ENCODE data around the gene AFG1L.

- TF ChIP-seq SMAD3 (CRISPR knock-in tag; IDR thresholded peaks at IDR 0.05; ENCODE audit: borderline replicate concordance) (no peak), TEAD4 (CRISPR knock-in tag; IDR thresholded peaks at IDR 0.05) (no peak), ZNF416 (CRISPR knock-in tag; IDR thresholded peaks at IDR 0.05) (no peak), CBFB (CRISPR knock-in tag; IDR thresholded peaks at IDR 0.05; ENCODE audit: low read depth) (no peak), CTCF (IDR thresholded peaks at IDR 0.05) (no peak), NFYB (CRISPR knock-in tag; conservative IDR thresholded peaks at IDR 0.05; ENCODE audit: low read depth) (no peak)
Measured at GRCh38 chr6:108556250-108556649, 261.4 kb downstream of the AFG1L start.
